ENCODE results near the gene RPL41.
A peak's percentile ranks its signal among the peaks of the same experiment; 100 is the strongest.
"Not testable (repeated sequence)": the region's sequence is repeated elsewhere in the genome, so short reads cannot be mapped to it uniquely, and the experiment has no call there.

The RPL41 gene

GRCh38 chr12:56116267-56117081, at the start of gene RPL41:
Gene RPL41 (plus strand): TSS chr12:56116633.
- peak; percentile 90 for DNase-seq (ENCODE audit: low read depth in 1 of 2, low spot score in 1 of 2)

- no peak for DNase-seq (ENCODE audit: low read depth in 1 of 2, low spot score in 1 of 2)
These were observed 44.8 kb upstream of the RPL41 start for GRCh38 chr12:56071648-56072047.

- no peak for DNase-seq (ENCODE audit: low read depth in 1 of 2, low spot score in 1 of 2)
These were observed 42.0 kb upstream of the RPL41 start for GRCh38 chr12:56074396-56074795.

GRCh38 chr12:56077966-56078365, 38.5 kb upstream of the RPL41 start:
- DNase-seq (ENCODE audit: low read depth in 1 of 2, low spot score in 1 of 2), result not testable (repeated sequence)

- DNase-seq (ENCODE audit: low read depth in 1 of 2, low spot score in 1 of 2), result no peak
These were observed 38.0 kb upstream of the RPL41 start for GRCh38 chr12:56078427-56078826.

GRCh38 chr12:56078931-56079722, 37.3 kb upstream of the RPL41 start:
- DNase-seq (ENCODE audit: low read depth in 1 of 2, low spot score in 1 of 2), result peak; percentile 15 to 27

GRCh38 chr12:56079723-56080555, 36.5 kb upstream of the RPL41 start, which contains the start of gene ERBB3:
Gene ERBB3 (plus strand): TSS chr12:56080165. CDS start chr12:56080301, 136 bp downstream.
- peak; percentile 29 to 55 for DNase-seq (ENCODE audit: low read depth in 1 of 2, low spot score in 1 of 2)

- no peak for DNase-seq (ENCODE audit: low read depth in 1 of 2, low spot score in 1 of 2)
These were observed 35.8 kb upstream of the RPL41 start for GRCh38 chr12:56080556-56081138.

GRCh38 chr12:56081393-56082347, 34.8 kb upstream of the RPL41 start:
- DNase-seq (ENCODE audit: low read depth in 1 of 2, low spot score in 1 of 2), result no peak

GRCh38 chr12:56082382-56082781, 34.1 kb upstream of the RPL41 start:
- no peak for DNase-seq (ENCODE audit: low read depth in 1 of 2, low spot score in 1 of 2)

GRCh38 chr12:56082967-56083366, 33.5 kb upstream of the RPL41 start:
- no peak for DNase-seq (ENCODE audit: low read depth in 1 of 2, low spot score in 1 of 2)

GRCh38 chr12:56084958-56085543, 31.4 kb upstream of the RPL41 start:
- DNase-seq (ENCODE audit: low read depth in 1 of 2, low spot score in 1 of 2), result no peak

GRCh38 chr12:56086096-56086495, 30.3 kb upstream of the RPL41 start:
- no peak for DNase-seq (ENCODE audit: low read depth in 1 of 2, low spot score in 1 of 2)

- no peak for DNase-seq (ENCODE audit: low read depth in 1 of 2, low spot score in 1 of 2)
These were observed 29.8 kb upstream of the RPL41 start for GRCh38 chr12:56086608-56087007.

- no peak for DNase-seq (ENCODE audit: low read depth in 1 of 2, low spot score in 1 of 2)
These were observed 29.2 kb upstream of the RPL41 start for GRCh38 chr12:56087220-56087619.

- DNase-seq (ENCODE audit: low read depth in 1 of 2, low spot score in 1 of 2), result no peak
These were observed 18.7 kb upstream of the RPL41 start for GRCh38 chr12:56097738-56098137.

GRCh38 chr12:56098592-56098991, 17.8 kb upstream of the RPL41 start:
- DNase-seq (ENCODE audit: low read depth in 1 of 2, low spot score in 1 of 2), result no peak

- DNase-seq (ENCODE audit: low read depth in 1 of 2, low spot score in 1 of 2), result no peak
These were observed 16.6 kb upstream of the RPL41 start for GRCh38 chr12:56099787-56100186.

GRCh38 chr12:56101045-56101444, 15.4 kb upstream of the RPL41 start:
- DNase-seq (ENCODE audit: low read depth in 1 of 2, low spot score in 1 of 2), result no peak

Data from stimulated activated CD4-positive, alpha-beta T cell treated with anti-CD3 and anti-CD28 coated beads, Interleukin-15, amount 100 ng/mL, for 1 hour (primary cell).